ENCODE measurements around the gene CHORDC1.

Gene CHORDC1

GRCh38 chr11:90222459-90223247 is at the start of gene CHORDC1:
Gene CHORDC1 (minus strand): TSS chr11:90223049. CDS start chr11:90222954, 95 bp downstream.
- H3K27ac ChIP-seq: peak within 1 kb of the TSS; percentile 95
- TF ChIP-seq CTCF (conservative IDR thresholded peaks at IDR 0.05) (no peak), ZFX (IDR thresholded peaks at IDR 0.05) (peak; percentile 89)

GRCh38 chr11:90257158-90257525 is 34.3 kb upstream of the CHORDC1 start:
- H3K27ac ChIP-seq: no peak overlapping the region
- TF ChIP-seq ZFX (IDR thresholded peaks at IDR 0.05) (no peak), CTCF (conservative IDR thresholded peaks at IDR 0.05) (no peak)

- no peak for TF ChIP-seq CTCF (conservative IDR thresholded peaks at IDR 0.05)
- TF ChIP-seq ZFX (IDR thresholded peaks at IDR 0.05): no peak
- no peak overlapping the region for H3K27ac ChIP-seq
Measured at GRCh38 chr11:90256404-90257157, 33.7 kb upstream of the CHORDC1 start.

GRCh38 chr11:90254065-90254464 is 31.2 kb upstream of the CHORDC1 start:
- no peak for TF ChIP-seq CTCF (conservative IDR thresholded peaks at IDR 0.05)
- TF ChIP-seq ZFX (IDR thresholded peaks at IDR 0.05): no peak

GRCh38 chr11:90252053-90252452 is 29.2 kb upstream of the CHORDC1 start:
- TF ChIP-seq CTCF (conservative IDR thresholded peaks at IDR 0.05): no peak
- no peak for TF ChIP-seq ZFX (IDR thresholded peaks at IDR 0.05)

More at GRCh38 chr11:90254065-90254464, 31.2 kb upstream of the CHORDC1 start:
- H3K27ac ChIP-seq: no peak overlapping the region

GRCh38 chr11:90251599-90251998 is 28.8 kb upstream of the CHORDC1 start:
- no peak for TF ChIP-seq CTCF (conservative IDR thresholded peaks at IDR 0.05)
- TF ChIP-seq ZFX (IDR thresholded peaks at IDR 0.05): no peak

More at GRCh38 chr11:90252053-90252452, 29.2 kb upstream of the CHORDC1 start:
- H3K27ac ChIP-seq: no peak overlapping the region

GRCh38 chr11:90250970-90251369 is 28.1 kb upstream of the CHORDC1 start:
- no peak overlapping the region for H3K27ac ChIP-seq
- TF ChIP-seq CTCF (conservative IDR thresholded peaks at IDR 0.05) (no peak), ZFX (IDR thresholded peaks at IDR 0.05) (no peak)

More at GRCh38 chr11:90251599-90251998, 28.8 kb upstream of the CHORDC1 start:
- H3K27ac ChIP-seq: no peak overlapping the region

Measured in C4-2B (cell line).